ENCODE measurements around the gene HIVEP2.

- TF ChIP-seq POLR2A (IDR thresholded peaks at IDR 0.05; ENCODE audit: low read length) (no peak), GATA1 (IDR thresholded peaks at IDR 0.05; ENCODE audit: low read depth, low read length) (no peak)
Observed at GRCh38 chr6:142752348-142752747, 192.6 kb downstream of the HIVEP2 start.

Data from erythroblast (primary cell).